ENCODE data around the gene GGACT.

GGACT gene

DNA sequence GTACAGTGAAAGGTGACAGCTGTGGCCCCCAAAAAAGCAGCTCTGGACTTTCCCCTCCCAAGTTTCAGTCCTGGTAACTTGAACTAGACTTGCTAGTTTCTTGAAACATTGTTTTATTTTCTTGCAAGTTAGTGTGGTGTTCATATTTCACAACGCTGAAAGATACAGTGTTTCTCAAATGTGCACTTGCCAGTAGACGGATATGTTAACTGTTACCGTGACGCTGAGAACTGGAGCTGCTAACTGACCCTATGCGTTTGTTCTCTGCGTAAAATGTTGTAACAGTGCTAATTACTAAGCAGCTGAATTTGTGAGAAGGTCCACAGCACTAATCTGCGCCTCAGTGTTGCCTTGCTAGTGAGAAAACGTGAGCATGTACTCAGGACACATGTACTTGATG is 79.6 kb downstream of the GGACT start:
- FAIRE-seq: no peak

DNA sequence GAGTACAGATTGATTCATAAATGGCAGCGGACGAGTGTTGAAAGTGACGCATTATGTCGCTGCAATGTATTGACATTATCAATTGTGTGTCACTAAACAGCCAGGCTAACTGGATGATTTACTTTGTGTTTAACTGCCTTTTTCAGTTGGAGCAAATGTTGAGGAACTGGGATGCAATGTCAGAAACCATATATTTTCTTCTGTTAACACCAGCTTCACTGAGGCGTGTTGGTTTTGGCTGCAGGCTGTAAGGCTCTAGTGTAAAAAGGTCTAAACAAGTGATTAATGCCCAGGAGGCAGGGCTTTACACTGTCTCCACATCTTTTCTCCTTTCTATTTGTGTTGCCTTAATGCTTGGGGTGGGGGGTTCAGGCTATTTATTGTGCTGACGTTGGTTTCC is 80.1 kb downstream of the GGACT start:
- no peak for FAIRE-seq

DNA sequence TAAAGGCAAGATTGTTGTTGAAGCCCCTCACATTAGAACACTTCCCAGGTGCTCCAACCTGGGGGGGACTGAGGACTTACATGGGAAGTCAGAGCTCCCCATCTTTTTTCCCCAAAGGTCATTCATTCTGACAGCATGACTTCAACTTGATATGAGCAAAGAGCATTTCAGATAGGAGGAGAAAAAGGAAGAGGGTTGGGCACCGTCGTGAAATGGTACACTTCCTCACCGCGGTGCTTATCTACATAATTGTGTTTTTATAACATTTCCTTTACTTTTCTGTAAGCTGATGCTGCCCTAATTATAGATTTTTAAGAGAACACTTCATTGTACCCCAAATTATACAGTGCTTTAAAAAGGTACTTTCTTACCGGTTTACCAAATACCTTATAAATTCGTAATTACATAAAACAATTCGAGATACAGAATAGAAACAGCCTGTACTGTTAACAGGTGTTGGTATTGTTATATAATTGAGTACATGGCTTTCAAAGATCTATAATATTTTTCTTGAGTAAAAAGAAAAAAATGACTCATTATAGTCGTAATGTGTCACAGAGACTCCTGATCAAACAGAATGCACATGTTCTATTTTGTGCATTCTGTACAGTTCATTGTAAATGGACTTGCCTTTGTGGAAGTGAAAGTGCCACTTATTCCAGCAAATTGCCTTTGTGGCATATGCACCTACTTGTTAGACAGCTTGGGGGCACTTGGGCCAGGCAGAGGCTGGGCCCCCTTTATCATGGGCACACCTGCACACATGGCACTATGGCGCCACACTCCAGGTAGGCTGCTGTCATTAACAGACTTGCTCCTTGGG is 81.8 kb downstream of the GGACT start:
- no peak for FAIRE-seq

DNA sequence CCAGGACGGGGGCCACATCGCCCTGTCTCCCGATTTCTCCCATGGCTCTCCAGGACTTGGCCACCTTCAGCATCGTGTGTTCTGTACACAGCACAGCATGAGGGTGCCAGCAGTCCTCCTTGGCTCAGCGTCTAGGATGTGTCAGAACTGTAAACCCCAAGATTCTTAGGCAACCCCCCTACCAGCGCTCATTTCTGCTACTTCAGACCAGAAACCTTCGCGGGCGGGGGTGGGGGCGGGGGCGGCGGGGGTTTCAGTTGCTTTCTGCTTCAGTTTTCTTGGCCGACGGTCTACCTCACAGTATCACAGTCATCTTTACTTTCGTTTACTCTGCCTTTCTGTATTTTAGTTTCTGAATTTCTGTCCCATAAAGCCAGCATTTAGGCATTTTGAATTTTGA is 82.4 kb downstream of the GGACT start:
- no peak for FAIRE-seq

DNA sequence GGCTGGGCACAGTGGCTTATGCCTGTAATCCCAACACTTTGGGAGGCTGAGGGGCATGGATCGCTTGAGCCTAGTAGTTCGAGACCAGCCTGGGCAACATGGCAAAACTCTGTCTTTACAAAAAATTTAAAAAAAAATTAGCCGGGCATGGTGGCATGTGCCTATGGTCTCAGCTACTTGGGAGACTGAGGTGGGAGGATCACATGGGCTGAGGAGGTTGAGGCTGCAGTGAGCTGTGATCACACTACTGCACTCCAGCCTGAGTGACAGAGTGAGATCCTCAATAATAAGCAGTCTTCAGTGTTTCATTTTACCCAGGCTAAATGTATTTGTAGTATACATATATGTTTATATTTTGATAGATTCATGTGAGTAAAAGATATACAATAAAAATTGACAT is 85.0 kb downstream of the GGACT start:
- no peak for FAIRE-seq

DNA sequence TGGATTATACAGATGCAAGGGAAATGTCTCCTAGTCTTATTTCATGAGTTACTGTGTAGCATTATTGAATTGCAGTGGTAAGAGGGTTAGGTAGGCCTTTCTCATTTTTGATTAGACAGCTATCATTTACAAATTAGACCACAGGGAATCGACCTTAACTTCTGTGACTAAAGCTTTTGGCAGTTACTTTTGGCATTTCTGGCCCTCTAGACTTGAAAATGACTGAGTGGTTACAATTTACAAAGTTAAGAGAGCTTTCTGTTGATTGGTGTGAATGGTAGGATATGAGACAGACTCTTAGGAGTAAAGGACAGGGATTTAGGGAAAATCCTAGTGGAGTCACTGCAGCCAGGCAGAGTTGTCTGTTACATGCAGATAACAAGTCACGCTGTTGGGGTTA is 86.1 kb downstream of the GGACT start:
- FAIRE-seq: no peak

DNA sequence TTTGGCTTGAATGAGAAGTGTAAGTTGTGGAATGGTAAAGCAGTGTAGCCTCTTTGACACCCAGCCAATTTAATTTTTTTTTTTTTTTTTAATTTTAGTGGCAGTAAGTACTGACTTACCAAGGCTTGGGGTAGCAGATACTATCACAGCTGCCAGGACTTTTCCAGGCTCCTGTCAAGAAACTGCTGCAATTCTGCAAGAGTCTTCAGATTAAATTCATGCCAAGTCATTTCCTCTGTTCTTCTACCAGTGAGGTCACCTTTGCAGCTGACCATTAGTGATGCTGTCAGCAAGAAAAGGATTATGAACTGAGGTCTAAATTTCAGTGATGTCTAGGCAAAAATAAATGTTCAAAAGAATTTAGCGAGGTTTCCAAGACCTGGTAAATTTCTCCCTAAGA is 91.2 kb downstream of the GGACT start:
- FAIRE-seq: no peak

DNA sequence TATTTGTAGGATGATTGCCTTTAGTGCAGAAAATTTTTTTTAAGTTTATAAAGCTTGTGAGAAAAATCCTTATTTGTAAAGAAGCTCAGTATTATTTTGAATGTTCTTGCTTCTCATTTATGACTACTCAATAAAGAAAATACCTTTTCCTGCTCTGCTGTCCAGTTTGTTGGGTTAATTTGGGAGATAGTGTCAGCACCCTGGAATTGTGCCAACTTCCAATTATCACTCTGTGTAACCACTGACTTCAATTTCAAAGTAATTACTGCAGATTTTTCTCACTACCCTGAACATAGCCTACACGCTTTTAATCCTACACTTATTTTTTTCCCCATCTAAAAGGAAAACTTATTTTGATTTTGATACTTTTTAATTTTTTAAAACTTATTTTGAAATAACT is 93.1 kb downstream of the GGACT start:
- no peak for FAIRE-seq

DNA sequence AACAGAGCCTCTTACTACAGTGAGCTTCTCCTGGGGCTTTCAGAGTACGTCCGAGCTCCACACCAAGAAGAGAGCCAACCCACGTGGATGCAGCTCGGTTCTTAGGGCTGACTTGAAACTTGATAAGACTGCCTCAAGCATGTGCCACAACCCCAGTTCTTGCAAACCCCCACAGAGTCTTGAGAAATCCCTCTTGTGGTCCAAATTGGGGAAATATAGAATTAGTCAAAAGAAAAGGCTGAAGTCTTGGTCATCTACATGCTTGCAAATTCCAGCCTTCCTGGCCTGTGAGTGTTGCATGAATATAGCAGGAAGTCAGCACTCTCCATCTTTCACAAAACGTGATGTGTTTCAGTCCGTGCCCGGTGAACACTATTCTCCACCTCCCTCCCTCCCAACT is 95.2 kb downstream of the GGACT start:
- no peak for FAIRE-seq

DNA sequence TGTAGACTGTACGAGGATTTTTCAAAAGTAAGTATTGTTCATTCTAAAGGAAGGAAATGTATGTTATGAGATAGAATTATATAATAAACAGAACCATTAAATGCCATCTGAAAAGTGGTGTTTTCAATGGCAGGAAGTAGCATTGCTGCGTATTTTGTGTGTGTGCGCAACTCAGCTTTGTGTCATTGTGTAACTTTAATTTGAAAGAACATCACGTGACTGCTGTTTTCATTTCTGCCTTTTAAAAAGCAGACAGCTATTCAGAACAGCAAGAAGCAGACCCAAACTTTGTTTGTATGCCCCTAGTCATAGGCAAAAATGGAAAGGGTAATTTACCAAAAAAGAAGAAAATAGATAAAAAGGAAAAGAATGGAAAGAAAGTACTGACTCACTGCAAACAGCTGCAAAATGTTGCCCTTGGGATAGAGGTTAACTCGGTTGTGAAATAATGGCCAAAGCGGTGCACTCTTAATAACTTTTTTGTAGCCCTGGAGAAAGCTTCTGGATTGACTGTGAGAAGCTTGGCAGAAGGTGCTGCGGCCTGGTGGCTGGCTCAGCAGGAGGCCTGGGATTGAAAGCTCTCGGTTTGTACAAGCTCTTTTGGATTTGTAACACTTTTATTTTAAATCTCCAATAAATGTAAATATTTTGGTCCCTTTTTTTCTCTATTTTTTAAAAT is 97.3 kb downstream of the GGACT start:
- FAIRE-seq: no peak

DNA sequence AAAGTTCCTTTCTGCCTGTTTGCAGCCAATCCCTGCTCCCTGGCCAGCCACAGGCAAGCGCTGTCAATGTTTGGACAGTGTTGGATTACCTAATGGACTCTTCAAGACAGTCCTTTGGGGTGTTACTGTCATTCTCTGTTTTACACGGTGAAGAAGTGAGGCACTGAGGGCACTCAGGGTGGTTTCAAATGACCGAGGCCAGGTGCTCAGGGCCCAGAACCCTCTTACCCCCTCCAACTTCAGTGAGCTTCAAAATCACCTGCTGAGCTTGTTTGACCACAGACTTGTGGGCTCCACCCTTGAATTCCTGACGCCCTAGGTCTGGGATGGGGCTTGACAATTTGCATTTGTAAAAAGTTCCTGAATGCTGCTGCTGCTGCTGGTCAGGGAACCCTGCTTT is 97.9 kb downstream of the GGACT start:
- no peak for FAIRE-seq

DNA sequence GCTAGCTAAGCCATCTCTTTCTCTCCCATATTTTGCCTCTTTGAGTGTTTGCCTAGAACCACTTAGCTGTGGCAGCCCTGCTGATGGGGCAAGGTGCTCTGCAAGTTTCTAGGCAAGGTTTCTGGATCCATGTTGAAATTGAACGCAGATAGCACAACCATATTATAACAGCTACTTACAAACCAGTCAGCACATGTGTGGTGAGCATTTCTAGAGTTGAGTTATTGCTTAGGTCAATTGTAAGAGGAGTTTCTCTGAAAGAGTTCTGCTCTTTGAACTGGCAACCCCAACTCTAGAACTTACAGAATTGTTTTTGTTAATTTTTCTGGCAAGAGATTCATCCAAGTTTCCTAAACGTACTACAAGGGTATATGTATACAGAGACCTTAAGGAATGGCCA is 103.3 kb downstream of the GGACT start:
- no peak for FAIRE-seq

DNA sequence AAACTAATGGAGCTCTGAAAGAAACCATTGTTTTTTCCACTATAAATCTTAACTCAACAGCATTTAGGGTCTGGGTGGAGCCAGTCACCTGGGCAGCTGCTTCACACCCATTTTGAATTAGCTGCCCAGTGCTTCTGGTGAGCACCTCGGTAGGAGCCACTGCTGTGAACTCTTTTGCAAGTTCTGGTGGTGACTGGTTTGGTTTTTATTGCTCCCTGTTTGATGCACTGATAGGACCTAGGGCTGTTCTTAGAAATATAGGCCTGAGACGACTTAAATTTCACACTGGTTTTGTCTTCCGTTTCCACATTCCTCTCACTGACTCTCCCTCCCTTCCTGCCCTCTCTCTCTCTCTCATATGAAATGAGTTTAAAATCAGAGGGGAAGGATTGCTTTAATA is 103.9 kb downstream of the GGACT start:
- FAIRE-seq: no peak

DNA sequence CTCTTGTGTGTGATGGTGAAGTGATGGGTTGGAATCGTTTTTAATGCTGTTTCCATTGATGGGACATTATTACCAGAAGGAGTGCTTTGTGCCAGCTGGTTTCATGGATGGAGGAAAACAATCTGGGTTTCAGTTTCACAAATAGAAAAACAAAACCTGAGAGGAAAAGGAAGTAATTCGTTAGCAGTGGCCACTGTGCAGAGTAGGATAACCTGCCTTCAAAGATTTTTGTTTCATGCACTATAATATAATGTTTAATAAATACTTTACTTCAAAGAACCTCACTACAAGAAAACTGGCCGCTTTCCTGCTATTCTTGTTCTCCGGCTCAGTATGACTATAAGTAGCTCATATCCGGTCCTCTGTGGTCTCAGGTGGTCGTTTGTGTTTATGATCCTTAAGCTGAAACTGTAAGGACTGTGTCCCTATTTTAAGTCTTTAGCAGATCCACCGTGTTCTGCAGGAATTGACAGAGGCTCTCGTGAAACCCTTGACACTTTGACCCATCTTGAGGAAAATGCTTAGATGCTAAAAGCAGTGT is 104.7 kb downstream of the GGACT start:
- peak; percentile 74 for FAIRE-seq

DNA sequence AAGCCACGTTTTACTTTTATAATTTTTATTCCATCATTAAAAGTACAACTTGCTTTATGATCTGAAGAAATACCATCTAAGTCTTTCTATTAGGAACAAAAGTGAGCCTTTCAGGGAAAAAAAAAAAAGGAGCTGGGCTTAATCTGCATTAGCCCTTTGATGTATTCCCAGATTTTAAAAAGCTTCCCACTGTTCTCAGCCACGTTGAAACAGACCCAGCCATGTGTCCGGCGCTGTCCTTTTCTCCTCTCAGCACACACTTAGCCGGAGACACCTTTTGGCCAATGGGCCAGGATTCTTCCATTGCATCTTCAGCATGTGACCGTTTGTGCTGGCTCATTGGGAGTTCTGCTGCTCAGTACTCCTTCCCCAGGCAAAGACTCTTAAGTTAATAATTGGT is 105.5 kb downstream of the GGACT start:
- no peak for FAIRE-seq

DNA sequence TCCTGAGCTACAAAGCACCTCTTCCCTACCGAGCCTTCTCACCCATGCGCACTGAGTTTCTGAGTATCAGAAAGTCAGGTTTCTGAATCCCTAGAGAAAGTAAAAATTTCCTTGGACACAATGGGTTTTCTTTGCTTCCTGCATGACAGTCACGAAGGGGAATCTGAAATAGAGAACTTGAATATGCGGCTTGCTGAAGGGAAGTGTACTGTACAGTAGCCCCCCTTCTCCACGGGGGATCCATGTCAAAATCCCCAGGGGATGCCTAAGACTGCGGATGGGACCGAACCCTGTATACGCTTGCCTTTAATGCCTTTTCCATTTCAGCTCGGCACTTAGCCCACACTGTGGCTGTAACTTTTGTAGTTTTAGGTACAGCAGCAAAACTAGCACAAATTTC is 107.9 kb downstream of the GGACT start:
- FAIRE-seq: no peak
